ENCODE measurements around the gene CNOT11. TPM values are rescaled to one million over a fixed set of nuclear protein-coding genes. Genes with fewer than 3 reads are reported as not detected.
"Not testable (repeated sequence)": the region's sequence is repeated elsewhere in the genome, so short reads cannot be mapped to it uniquely, and the experiment has no call there.

The CNOT11 gene
- total RNA-seq, 4 donors from 2014 or later: 28.0 to 53.2 (median 41.8) TPM

DNA sequence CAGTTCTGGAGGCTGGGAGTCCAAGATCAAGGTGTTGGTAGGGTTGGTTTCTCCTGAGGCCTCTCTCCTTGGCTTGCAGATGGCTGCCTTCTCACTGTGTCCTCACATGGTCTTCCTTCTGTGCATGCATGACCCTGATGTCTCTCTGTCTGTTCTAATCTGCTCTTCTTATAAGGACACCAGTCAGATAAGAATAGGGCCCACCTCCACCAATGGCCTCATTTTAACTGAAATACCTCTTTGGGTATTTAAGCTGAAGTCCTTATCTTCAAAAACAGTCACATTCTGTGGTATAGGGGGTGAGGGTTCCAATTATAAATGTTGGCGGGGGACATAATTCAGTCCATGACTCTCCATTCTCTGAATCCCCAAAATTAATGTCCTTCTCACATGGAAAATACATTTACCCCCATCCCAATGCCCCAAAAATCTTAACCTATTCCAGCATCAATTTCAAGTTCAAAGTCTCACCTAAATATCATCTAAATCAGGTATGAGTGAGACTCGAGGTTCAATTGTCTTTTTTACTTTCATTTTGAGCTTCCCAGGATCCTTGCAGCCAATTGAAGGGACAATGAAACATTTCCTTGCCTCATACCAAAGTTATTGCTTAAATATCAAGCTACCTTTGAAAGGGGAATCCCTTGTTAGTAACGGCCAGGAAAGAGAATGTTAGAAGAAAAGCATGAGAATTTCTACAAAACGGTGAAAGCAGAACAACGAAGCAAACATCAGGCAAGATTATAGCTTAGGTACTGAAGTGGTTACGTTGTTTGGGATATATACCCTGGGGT, 20.6 kb upstream of the CNOT11 start:
- TF ChIP-seq POLR2A (IDR thresholded peaks at IDR 0.05): no peak
- TF ChIP-seq CTCF (IDR thresholded peaks at IDR 0.05): no peak
- 85 to 86% methylated on average over 6 of the region's 6 CpGs for WGBS, 2 donors
- Histone ChIP-seq H3K4me3 (no peak overlapping the region), H3K9me3 (no peaks in the 10 kb centered on the region), H3K4me1 (peaks cover 0 to 26% (median 3%) of the 10 kb centered on the region in 3 donors), H3K27me3 (no peaks in the 10 kb centered on the region), H3K36me3 (no peaks in the 10 kb centered on the region), H3K27ac (no peak overlapping the region)
- intact Hi-C loops (cut with DNase I): no loop called here
- no peak for DNase-seq

DNA sequence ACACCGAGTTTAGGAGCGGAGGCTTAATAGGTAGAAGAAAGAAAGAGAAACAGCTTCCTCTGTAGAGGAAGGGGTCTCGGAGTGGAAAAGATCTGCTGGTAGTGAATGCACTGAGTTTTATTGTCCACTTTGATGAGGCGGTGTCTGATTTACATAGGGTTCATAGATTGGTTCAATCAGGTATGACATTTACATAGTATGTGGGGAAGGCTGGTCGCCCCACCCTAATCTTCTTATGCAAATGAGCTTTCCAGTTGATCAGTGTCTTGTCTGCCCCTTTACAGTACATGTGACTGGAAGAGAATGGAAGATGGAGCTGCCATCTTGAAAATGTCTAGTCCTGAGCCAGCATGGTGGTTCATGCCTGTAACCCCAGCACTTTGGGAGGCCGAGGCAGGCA, 19.9 kb upstream of the CNOT11 start:
- DNase-seq: no peak
- no peaks in the 10 kb centered on the region for H3K27me3 ChIP-seq
- 82 to 90% methylated on average over 6 of the region's 6 CpGs for WGBS, 2 donors
- TF ChIP-seq CTCF (IDR thresholded peaks at IDR 0.05) (no peak), POLR2A (IDR thresholded peaks at IDR 0.05) (no peak)
- H3K27ac ChIP-seq: no peak overlapping the region
- H3K4me3 ChIP-seq: no peak overlapping the region
- no peaks in the 10 kb centered on the region for H3K36me3 ChIP-seq
- H3K9me3 ChIP-seq: no peaks in the 10 kb centered on the region
- intact Hi-C loops (cut with DNase I): no loop called here
- peaks cover 0 to 32% (median 3%) of the 10 kb centered on the region in 3 donors for H3K4me1 ChIP-seq

DNA sequence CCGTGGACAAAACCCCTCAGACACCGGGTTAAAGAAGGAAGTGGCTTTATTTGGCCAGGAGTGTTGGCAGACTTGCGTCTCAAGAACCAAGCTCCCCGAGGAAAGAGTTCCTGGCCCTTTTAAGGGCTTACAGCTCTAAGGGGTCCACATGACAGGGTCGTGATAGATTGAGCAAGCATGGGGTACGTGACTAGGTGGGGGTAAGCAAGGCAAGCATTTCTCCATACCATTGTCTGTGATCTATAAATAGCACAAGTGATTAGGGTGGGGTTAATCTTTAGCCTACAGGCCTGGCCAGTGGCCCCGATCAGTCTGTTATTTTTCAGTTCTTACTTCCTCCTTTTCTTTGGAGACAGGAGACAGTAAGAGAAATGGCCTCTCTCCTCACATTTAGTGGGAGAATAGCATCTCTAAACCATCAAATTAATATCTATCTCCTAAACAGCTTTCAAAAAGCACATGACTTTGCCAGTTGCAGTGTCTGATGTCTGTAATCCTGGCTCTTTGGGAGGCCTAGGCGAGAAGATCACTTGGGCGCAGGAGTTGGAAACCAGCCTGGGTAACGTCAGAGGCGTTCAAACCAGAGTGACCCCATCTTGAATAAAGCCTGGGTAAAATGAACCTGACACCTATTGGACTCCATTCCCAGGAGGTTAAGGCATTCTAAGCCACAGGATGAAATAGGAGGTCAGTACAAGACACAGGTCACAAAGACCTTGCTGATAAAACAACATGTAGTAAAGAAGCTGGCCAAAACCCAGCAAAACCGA, 18.3 kb upstream of the CNOT11 start:
- no peaks in the 10 kb centered on the region for H3K27me3 ChIP-seq
- no peak overlapping the region for H3K27ac ChIP-seq
- H3K9me3 ChIP-seq: no peaks in the 10 kb centered on the region
- intact Hi-C loops (cut with DNase I): no loop called here
- no peaks in the 10 kb centered on the region for H3K36me3 ChIP-seq
- 50 to 53% methylated on average over 12 of the region's 12 CpGs for WGBS, 2 donors
- peaks cover 8 to 47% (median 14%) of the 10 kb centered on the region in 3 donors for H3K4me1 ChIP-seq
- no peak for TF ChIP-seq CTCF (IDR thresholded peaks at IDR 0.05)
- no peak for TF ChIP-seq POLR2A (IDR thresholded peaks at IDR 0.05)
- no peak for DNase-seq
- no peak overlapping the region for H3K4me3 ChIP-seq

- DNase-seq; H3K9me3 ChIP-seq; H3K36me3 ChIP-seq; H3K27me3 ChIP-seq; H3K4me3 ChIP-seq; intact Hi-C loops (cut with DNase I): not testable (repeated sequence)
- H3K27ac ChIP-seq: peak overlapping the region in 2 of 4 donors; percentile 18 to 21
- peaks cover 15 to 63% (median 16%) of the 10 kb centered on the region in 3 donors for H3K4me1 ChIP-seq
- 67 to 91% methylated on average over 1 of the region's 1 CpG for WGBS, 2 donors
These were observed 16.7 kb upstream of the CNOT11 start for GRCh38 chr2:101235956-101236355.

DNA sequence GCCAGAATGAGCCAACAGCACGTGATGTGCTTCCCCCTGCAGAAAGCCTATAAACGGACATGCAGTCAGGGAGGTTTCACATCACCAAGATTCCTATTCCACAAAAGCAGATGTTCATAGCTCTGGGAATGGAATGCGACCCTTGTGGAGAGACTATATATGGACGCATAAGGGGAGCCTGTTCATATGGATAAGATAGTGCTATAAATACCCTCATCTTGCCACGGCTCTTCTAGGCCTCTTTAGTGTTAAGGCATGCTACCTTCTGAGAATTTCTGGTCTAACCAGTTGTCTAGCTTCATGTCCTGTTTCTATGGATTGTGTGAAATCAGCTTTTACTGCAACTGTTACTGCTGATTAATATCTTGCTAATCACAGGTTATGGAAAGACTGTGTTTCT, 14.7 kb upstream of the CNOT11 start:
- intact Hi-C loops (cut with DNase I); H3K9me3 ChIP-seq; H3K36me3 ChIP-seq; DNase-seq; H3K4me3 ChIP-seq; H3K27ac ChIP-seq; H3K27me3 ChIP-seq: not testable (repeated sequence)
- H3K4me1 ChIP-seq: peaks cover 15 to 72% (median 16%) of the 10 kb centered on the region in 3 donors
- 56 to 67% methylated on average over 5 of the region's 5 CpGs for WGBS, 2 donors
